Karpas-422 (cell line): ENCODE measurements around the gene SH3YL1. TPM values are rescaled to one million over a fixed set of nuclear protein-coding genes. Genes with fewer than 3 reads are reported as not detected.

Source experiments
- DNase-seq: peaks from one replicate; pipeline ENCODE4 v3.0.0-alpha.2; 2015
- H2AFZ ChIP-seq: fragments of 200-600 bp; sonication (generic); 2 replicates; pipeline ENCODE4 v1.6.1; 2014; ENCODE audit warnings: antibody characterized with exemption, low read length, mixed read lengths
- H3K27ac ChIP-seq: fragments of 200-600 bp; sonication (generic); 2 replicates; pipeline ENCODE4 v1.5.1; 2014; ENCODE audit warnings: mild to moderate bottlenecking, low read length, moderate library complexity
- H3K27me3 ChIP-seq: fragments of 200-600 bp; sonication (generic); 2 replicates; pipeline ENCODE4 v1.6.1; 2014; ENCODE audit warnings: low read length, mixed read lengths
- H3K36me3 ChIP-seq: fragments of 200-600 bp; sonication (generic); 2 replicates; pipeline ENCODE4 v1.6.1; 2014; ENCODE audit warnings: low read length, mixed read lengths; ENCODE audit not compliant: insufficient read depth
- H3K4me1 ChIP-seq: fragments of 200-600 bp; sonication (generic); 2 replicates; pipeline ENCODE4 v1.6.1; 2014; ENCODE audit warnings: mild to moderate bottlenecking, low read length, mixed read lengths
- H3K4me2 ChIP-seq: fragments of 200-600 bp; sonication (generic); 2 replicates; pipeline ENCODE4 v1.6.1; 2014; ENCODE audit warnings: low read length, low read depth, mild to moderate bottlenecking; ENCODE audit not compliant: poor library complexity, severe bottlenecking
- H3K4me3 ChIP-seq: fragments of 200-600 bp; sonication (generic); 2 replicates; pipeline ENCODE4 v1.5.1; 2014; ENCODE audit warnings: mild to moderate bottlenecking, antibody characterized with exemption, low read length, mixed read lengths
- H3K79me2 ChIP-seq: fragments of 200-600 bp; sonication (generic); 2 replicates; pipeline ENCODE4 v1.6.1; 2014; ENCODE audit warnings: mild to moderate bottlenecking, low read length, mixed read lengths
- H3K9ac ChIP-seq: fragments of 200-600 bp; sonication (generic); 2 replicates; pipeline ENCODE4 v1.6.0; 2014; ENCODE audit warnings: low read length
- H3K9me2 ChIP-seq: fragments of 200-600 bp; sonication (generic), shearing (Covaris generic); replicated peaks from 2 replicates; pipeline ENCODE4 v1.6.0; 2014; ENCODE audit warnings: mild to moderate bottlenecking, low read length, moderate library complexity; ENCODE audit not compliant: insufficient read depth
- H3K9me3 ChIP-seq: fragments of 300-700, 200-600 bp; sonication (generic); 2 replicates; pipeline ENCODE4 v1.6.1; 2014; ENCODE audit warnings: low read length, mixed read lengths
- H4K20me1 ChIP-seq: fragments of 200-600 bp; sonication (generic); 2 replicates; pipeline ENCODE4 v1.6.1; 2014; ENCODE audit warnings: mild to moderate bottlenecking, antibody characterized with exemption, low read length, low read depth; ENCODE audit not compliant: insufficient read depth
- total RNA-seq: library from RNA; depleted of rRNA; stranded (reverse); fragments of >200 nt; shearing (Covaris generic); gene quantifications from 2 replicates; pipeline ENCODE4 v1.2.3, GENCODE V29; 2014; ENCODE audit warnings: low replicate concordance

SH3YL1 gene
- total RNA-seq, 1 experiment from 2014 or later = 20.6 TPM

DNA sequence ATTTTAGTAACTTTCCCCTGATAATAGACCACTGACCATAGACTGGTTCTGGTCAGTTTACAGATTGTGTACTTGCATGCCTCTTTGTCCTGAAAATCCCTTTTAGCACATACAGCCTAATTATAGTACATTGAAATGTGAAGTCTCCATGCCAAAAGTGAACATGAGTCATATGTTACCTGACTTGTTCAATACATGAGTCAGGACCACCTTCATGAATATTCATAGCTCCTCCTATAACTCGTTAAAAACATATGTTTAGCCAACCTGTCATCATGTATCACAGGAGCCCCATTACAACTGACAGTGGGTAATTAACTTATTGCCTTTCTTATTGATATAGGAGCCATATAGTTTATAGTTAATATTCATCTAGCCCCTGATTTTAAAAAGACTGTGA lies 78.6 kb downstream of the SH3YL1 start:
- Histone ChIP-seq H3K4me2 (no peak overlapping the region), H3K79me2 (no peaks in the 10 kb centered on the region), H3K27me3 (no peaks in the 10 kb centered on the region), H3K4me3 (no peak overlapping the region), H3K4me1 (no peaks in the 10 kb centered on the region), H2AFZ (no peak overlapping the region), H3K9ac (no peak overlapping the region), H3K27ac (no peak overlapping the region), H3K9me3 (peaks cover 8% of the 10 kb centered on the region), H3K9me2 (no peaks in the 10 kb centered on the region), H4K20me1 (no peaks in the 10 kb centered on the region), H3K36me3 (no peaks in the 10 kb centered on the region)
- no peak for DNase-seq

DNA sequence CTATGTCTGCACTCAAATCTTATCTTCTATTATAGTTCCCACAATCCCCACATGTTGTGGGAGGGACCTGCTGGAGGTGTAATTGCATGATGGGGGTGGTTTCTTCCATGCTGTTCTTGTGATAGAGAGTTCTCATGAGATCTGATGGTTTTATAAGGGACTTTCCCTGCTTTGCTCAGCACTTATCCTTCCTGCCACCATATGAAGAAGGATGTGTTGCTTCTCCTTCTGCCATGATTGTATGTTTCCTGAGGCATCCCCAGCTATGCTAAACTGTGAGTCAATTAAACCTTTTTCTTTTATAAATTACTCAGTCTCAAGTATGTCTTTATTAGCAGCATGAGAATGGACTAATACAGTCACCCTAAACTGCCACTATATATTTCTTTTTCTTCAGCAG lies 79.1 kb downstream of the SH3YL1 start:
- no peak overlapping the region for H2AFZ ChIP-seq
- H3K27ac ChIP-seq = no peak overlapping the region
- H3K9me2 ChIP-seq = no peaks in the 10 kb centered on the region
- no peak overlapping the region for H3K9ac ChIP-seq
- H3K4me1 ChIP-seq = no peaks in the 10 kb centered on the region
- no peak overlapping the region for H3K4me3 ChIP-seq
- no peaks in the 10 kb centered on the region for H3K36me3 ChIP-seq
- H3K79me2 ChIP-seq = no peaks in the 10 kb centered on the region
- H3K9me3 ChIP-seq = peaks cover 8% of the 10 kb centered on the region
- no peaks in the 10 kb centered on the region for H4K20me1 ChIP-seq
- no peak for DNase-seq
- H3K27me3 ChIP-seq = no peaks in the 10 kb centered on the region
- H3K4me2 ChIP-seq = no peak overlapping the region

DNA sequence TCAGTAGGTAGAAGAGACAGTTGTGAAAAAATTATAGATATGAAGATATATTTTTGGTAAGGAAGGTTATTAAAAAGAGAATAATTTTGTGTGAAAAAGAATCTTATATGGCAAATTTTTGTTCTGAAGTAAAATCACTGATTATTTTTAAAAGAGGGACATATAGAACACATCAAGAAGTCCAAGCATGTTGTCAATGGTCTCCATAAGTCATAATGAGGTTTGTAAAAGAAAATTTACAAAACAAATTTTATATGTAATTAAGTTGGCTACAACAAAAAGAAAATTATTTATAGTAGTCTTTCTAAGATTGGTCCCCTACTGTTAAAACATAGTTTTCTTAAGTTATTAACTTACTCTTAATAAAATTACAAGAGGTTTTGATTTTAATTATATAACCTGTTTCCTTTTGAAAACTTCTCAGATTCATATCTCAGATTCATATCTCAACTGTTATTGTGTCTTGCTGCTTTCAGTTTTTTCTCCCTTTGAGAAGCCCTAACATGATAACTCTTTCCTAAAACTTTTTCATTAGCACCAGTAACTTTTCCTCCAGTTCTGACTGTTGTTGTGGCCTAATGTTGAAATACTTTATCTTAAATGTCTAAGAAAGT lies 81.2 kb downstream of the SH3YL1 start:
- Histone ChIP-seq H3K36me3 (no peaks in the 10 kb centered on the region), H3K79me2 (no peaks in the 10 kb centered on the region), H3K9me2 (no peaks in the 10 kb centered on the region), H3K9ac (no peak overlapping the region), H3K4me1 (no peaks in the 10 kb centered on the region), H2AFZ (no peak overlapping the region), H4K20me1 (no peaks in the 10 kb centered on the region), H3K27me3 (no peaks in the 10 kb centered on the region), H3K9me3 (peaks cover 8% of the 10 kb centered on the region; the same call in 1 of the 2 replicates), H3K27ac (no peak overlapping the region), H3K4me2 (no peak overlapping the region), H3K4me3 (no peak overlapping the region)
- no peak for DNase-seq

DNA sequence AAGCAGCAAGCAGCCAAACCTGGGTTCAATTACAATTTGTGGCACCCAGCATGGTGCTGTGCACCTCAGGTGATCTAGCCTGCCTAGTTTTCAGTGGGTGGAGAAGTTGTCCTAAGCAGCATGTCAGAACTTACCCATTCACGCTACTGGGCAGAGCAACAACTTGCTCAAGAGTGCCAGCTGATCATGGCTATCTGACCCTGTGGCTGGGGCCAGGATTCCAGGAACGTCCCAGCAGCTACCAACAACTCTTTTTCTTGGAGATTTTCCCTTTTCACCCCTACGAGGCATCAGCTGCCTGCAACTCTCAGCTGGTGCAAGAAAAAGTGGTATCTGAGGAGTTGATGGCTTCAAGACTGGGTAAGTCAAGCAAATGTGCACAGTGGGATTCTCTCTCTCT lies 83.5 kb downstream of the SH3YL1 start:
- Histone ChIP-seq H3K27me3 (no peaks in the 10 kb centered on the region), H3K9me3 (peaks cover 8% of the 10 kb centered on the region; the same call in 1 of the 2 replicates), H3K4me1 (no peaks in the 10 kb centered on the region), H4K20me1 (no peaks in the 10 kb centered on the region), H3K4me3 (no peak overlapping the region), H3K27ac (no peak overlapping the region), H3K9ac (no peak overlapping the region), H3K79me2 (no peaks in the 10 kb centered on the region), H2AFZ (no peak overlapping the region), H3K4me2 (no peak overlapping the region), H3K36me3 (no peaks in the 10 kb centered on the region), H3K9me2 (no peaks in the 10 kb centered on the region)
- no peak for DNase-seq

DNA sequence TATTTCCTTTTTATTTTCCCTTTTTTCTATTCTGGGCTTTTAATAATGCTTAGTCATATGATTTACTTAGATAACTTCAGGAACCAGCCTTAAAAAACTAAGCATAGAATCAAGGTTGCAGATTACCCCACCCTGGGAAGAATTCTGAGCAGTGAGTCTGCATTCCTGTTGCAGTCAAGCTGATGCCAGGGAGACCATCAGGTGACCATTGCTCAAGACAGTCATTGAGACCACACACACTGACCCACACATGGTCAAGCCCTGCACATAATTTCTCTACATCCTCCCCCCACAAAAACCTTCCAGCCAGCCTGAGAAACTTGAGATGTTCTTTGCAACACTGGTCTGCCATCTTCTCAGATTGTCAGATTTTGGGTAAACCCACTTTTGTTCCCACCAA lies 83.9 kb downstream of the SH3YL1 start:
- Histone ChIP-seq H3K9me2 (no peaks in the 10 kb centered on the region), H3K36me3 (no peaks in the 10 kb centered on the region), H3K79me2 (no peaks in the 10 kb centered on the region), H4K20me1 (no peaks in the 10 kb centered on the region), H3K4me1 (no peaks in the 10 kb centered on the region), H3K4me3 (no peak overlapping the region), H3K27ac (no peak overlapping the region), H2AFZ (no peak overlapping the region), H3K9ac (no peak overlapping the region), H3K4me2 (no peak overlapping the region), H3K27me3 (no peaks in the 10 kb centered on the region), H3K9me3 (peaks cover 8% of the 10 kb centered on the region; the same call in 1 of the 2 replicates)
- DNase-seq = no peak

DNA sequence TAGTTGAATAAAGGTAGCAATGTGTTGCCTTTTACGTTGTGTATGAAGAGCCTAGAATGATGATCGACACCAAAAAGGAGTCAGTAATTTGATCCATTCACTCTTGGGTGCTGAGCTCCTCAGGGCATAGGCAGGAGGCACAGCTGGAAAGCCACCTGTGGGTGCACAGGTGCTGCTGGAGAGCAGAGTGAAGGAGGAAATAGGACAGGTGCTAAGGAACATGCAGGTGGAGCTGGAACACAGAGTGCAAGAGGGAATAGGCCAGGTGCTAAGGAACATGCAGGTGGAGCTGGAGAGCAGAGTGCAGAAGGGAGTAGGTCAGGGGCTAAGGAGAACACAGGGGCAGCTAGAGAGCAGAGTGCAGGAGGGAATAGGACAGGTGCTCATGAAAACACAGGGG lies 86.1 kb downstream of the SH3YL1 start:
- no peak overlapping the region for H3K4me2 ChIP-seq
- no peak overlapping the region for H3K27ac ChIP-seq
- no peaks in the 10 kb centered on the region for H3K79me2 ChIP-seq
- H3K9me2 ChIP-seq = no peaks in the 10 kb centered on the region
- peaks cover under 1% of the 10 kb centered on the region; the same call in 1 of the 2 replicates for H3K9me3 ChIP-seq
- H3K4me1 ChIP-seq = no peaks in the 10 kb centered on the region
- H2AFZ ChIP-seq = no peak overlapping the region
- no peak overlapping the region for H3K9ac ChIP-seq
- no peaks in the 10 kb centered on the region for H3K27me3 ChIP-seq
- no peak for DNase-seq
- no peaks in the 10 kb centered on the region for H4K20me1 ChIP-seq
- no peaks in the 10 kb centered on the region for H3K36me3 ChIP-seq
- H3K4me3 ChIP-seq = no peak overlapping the region

DNA sequence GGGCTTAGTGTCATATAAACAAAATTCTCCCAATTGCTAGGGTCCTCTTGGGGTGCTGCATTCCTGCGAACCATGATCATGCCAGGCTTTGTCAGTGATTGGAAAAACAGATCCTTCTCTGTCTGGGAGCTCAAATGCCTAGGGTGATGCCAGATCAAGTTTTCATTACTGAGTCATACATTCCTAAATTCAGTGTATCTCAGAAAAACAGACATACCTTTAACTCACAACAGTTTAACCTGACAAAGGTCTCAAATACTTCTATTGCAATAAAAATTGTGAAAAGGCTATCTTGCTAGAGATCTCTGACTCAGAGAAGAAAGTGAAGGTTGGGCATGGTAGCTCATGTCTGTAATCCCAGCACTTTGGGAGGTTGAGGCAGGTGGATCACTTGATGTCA lies 86.9 kb downstream of the SH3YL1 start:
- DNase-seq = no peak
- H4K20me1 ChIP-seq = no peaks in the 10 kb centered on the region
- H2AFZ ChIP-seq = no peak overlapping the region
- H3K79me2 ChIP-seq = no peaks in the 10 kb centered on the region
- no peak overlapping the region for H3K9ac ChIP-seq
- H3K4me3 ChIP-seq = no peak overlapping the region
- H3K27ac ChIP-seq = no peak overlapping the region
- H3K4me2 ChIP-seq = no peak overlapping the region
- no peaks in the 10 kb centered on the region for H3K27me3 ChIP-seq
- H3K9me2 ChIP-seq = no peaks in the 10 kb centered on the region
- no peaks in the 10 kb centered on the region for H3K36me3 ChIP-seq
- H3K4me1 ChIP-seq = no peaks in the 10 kb centered on the region
- no peaks in the 10 kb centered on the region; the same call in 1 of the 2 replicates for H3K9me3 ChIP-seq

DNA sequence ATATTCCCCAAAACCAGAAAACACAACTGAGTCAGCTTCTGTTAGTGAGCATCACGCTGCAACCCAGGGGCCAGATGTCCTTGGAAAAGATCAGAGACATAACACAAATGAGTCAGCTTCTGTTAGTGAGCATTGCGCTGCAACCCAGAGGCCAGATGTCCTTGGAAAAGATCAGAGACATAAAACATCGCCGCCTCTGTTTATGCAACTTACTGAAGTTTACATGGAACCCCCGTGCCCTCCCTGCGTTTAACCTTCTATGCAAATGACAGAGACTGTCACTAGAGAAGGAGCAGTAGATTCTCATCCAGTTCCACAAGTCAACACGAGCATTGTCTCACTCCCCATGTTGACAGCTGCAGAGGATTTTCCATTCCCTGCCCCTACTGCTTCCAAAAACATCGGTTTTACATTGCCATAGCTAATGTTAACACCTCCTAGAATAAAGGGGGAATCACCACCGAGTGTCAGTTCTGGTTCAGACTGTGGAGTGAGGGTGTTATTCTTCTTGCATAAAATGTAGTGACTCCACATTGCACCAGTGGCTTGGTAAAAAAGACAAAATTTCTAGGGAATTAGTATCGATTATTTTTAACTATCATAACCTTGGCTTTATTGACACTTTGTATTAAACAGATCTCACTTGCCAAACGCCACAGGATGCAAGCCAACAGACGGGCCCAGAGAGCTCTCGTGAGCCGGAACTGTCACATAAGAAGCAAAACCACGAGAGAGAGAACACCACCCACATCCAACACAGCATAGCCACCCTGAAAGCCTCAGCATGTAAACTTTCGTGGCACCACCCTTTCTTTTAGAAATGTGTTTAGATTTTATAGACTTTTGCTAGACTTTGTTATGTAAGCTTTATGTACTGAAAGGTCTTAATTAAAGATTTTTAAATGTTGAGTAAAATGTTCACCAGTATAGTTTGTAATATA lies 87.7 kb downstream of the SH3YL1 start:
- Histone ChIP-seq H3K27ac (no peak overlapping the region), H3K9me3 (no peaks in the 10 kb centered on the region), H3K4me2 (no peak overlapping the region), H3K27me3 (no peaks in the 10 kb centered on the region), H3K79me2 (no peaks in the 10 kb centered on the region), H3K9ac (no peak overlapping the region), H3K9me2 (no peaks in the 10 kb centered on the region), H4K20me1 (no peaks in the 10 kb centered on the region), H2AFZ (no peak overlapping the region), H3K4me3 (no peak overlapping the region), H3K4me1 (no peaks in the 10 kb centered on the region), H3K36me3 (no peaks in the 10 kb centered on the region)
- no peak for DNase-seq
